Measurements from ENCODE around the gene ABCC1.
A peak's percentile ranks its signal among the peaks of the same experiment; 100 is the strongest.

ABCC1 gene

DNA sequence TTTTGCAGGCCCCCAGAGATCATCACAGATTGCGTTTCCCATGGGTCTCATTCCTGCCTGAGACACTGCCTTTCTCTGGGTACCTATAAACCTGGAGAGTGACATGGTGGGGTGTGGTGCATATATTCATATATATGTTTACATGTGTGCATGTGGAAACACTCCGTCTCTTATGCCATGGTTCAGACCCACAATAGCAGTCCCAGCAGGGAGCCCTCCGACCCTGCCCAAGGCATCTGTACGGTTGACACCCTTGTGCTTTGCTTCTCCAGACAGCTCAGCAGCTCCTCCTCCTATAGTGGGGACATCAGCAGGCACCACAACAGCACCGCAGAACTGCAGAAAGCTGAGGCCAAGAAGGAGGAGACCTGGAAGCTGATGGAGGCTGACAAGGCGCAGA lies 157.1 kb downstream of the ABCC1 start:
- H3K36me3 Mint-ChIP-seq (ENCODE audit: low read depth), result peaks cover 93% of the 10 kb centered on the region
- DNase-seq, result no peak
- peak overlapping the region; percentile 0 for H3K27ac Mint-ChIP-seq
- no peaks in the 10 kb centered on the region for H3K27me3 Mint-ChIP-seq
- H3K4me1 Mint-ChIP-seq (ENCODE audit: low read depth), result no peaks in the 10 kb centered on the region
- H3K9me3 Mint-ChIP-seq, result no peaks in the 10 kb centered on the region
- no peak overlapping the region for H3K4me3 Mint-ChIP-seq

DNA sequence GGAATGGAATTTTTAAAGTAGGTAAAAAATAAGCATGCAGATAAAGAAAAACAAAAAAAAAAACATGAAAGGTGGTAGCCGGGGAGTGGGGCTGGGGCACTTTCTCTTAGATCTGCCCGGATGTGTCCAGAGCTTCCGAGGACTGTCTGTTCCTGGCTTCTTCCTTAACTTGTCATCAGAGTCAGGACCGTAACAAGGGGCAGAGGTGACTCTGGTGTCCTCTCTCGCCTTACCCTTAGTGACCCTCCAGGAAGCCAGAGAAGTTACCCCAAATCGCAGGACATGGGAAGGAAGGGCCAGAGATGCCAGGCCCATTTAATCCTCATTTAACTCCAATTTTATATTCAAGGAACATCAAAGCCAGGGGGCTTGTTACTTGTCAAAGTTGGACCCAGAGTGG lies 158.4 kb downstream of the ABCC1 start:
- no peaks in the 10 kb centered on the region for H3K4me1 Mint-ChIP-seq (ENCODE audit: low read depth)

DNA sequence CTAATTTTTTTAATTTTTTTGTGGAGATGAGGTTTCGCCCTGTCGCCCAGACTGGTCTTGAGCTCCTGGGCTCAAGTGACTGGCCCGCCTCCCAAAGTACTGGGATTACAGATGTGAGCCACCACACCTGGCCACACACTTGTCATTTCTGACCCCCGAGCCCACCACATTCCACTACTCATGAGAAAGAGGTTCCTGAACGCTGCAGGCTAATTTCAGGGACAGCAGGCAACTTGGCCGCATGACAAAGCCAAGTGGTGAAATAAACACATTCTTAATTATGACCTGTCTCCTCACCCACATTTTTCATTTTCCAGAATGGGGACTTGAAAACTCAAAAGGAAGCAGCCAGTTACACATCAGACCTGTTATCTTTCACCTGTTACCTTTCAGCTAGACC lies 159.3 kb downstream of the ABCC1 start:
- no peak overlapping the region for H3K27ac Mint-ChIP-seq
- no peaks in the 10 kb centered on the region for H3K9me3 Mint-ChIP-seq
- no peaks in the 10 kb centered on the region for H3K27me3 Mint-ChIP-seq
- DNase-seq, result no peak
- H3K4me3 Mint-ChIP-seq, result no peak overlapping the region
- H3K36me3 Mint-ChIP-seq (ENCODE audit: low read depth), result peaks cover 92% of the 10 kb centered on the region
- no peaks in the 10 kb centered on the region for H3K4me1 Mint-ChIP-seq (ENCODE audit: low read depth)

More for the DNA sequence above, 158.4 kb downstream of the ABCC1 start:
- H3K27me3 Mint-ChIP-seq, result no peaks in the 10 kb centered on the region
- H3K4me3 Mint-ChIP-seq, result no peak overlapping the region
- no peak for DNase-seq
- H3K36me3 Mint-ChIP-seq (ENCODE audit: low read depth), result peaks cover 92% of the 10 kb centered on the region
- H3K9me3 Mint-ChIP-seq, result no peaks in the 10 kb centered on the region
- H3K27ac Mint-ChIP-seq, result no peak overlapping the region

DNA sequence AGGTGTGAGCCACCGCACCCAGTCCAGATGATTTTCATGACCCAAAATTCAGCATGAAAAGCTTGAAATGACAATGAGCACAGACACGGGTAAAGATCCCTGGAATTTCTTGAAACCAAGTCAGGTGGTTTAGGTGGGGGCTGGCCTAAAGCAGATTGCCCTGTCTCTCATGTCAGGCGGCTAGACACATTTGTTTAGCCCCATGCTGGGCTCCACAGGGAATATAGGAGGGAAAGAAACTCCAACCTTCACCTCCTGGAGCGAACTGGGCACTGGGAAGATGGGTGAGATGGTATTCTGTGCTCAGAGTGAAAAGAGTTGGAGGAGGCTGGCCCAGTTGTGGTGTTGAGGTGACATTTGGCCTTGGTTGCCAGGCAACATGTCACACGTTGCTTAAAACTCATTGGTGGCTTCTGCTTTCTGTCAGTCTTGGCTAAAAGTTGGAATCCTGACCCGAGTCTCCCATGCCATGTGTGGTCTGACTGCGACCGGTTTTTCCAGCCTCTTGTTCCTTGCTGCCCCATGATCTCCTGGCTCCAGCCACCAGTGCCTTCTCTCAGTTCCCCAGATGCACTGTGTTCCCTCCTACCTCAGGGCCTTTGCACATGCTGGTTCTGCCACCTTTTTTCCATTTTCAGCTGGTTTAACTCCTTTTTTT lies 160.2 kb downstream of the ABCC1 start:
- Mint-ChIP-seq H3K4me1 (ENCODE audit: low read depth) (no peaks in the 10 kb centered on the region), H3K9me3 (no peaks in the 10 kb centered on the region), H3K27ac (peak overlapping the region; percentile 29), H3K4me3 (no peak overlapping the region), H3K36me3 (ENCODE audit: low read depth) (peaks cover 93% of the 10 kb centered on the region), H3K27me3 (no peaks in the 10 kb centered on the region)
- DNase-seq, result no peak

DNA sequence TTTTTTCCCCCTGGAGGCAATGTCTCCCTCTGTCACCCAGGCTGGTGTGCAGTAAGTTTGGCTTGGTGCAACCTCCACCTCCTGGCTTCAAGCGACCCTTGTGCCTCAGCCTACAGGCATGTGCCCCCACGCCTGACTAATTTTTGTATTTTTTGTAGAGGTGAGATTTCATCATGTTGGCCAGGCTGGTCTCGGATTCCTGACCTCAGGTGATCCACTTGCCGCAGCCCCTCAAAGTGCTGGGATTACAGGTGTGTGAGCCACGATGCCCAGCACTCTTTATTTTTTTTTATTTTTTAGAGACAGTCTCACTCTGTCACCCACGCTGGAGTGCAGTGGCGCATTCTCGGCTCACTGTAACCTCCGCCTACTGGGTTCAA lies 160.7 kb downstream of the ABCC1 start:
- DNase-seq, result no peak
- Mint-ChIP-seq H3K4me1 (ENCODE audit: low read depth) (no peaks in the 10 kb centered on the region), H3K27ac (peak overlapping the region; percentile 29), H3K9me3 (no peaks in the 10 kb centered on the region), H3K27me3 (no peaks in the 10 kb centered on the region), H3K4me3 (no peak overlapping the region), H3K36me3 (ENCODE audit: low read depth) (peaks cover 96% of the 10 kb centered on the region)

DNA sequence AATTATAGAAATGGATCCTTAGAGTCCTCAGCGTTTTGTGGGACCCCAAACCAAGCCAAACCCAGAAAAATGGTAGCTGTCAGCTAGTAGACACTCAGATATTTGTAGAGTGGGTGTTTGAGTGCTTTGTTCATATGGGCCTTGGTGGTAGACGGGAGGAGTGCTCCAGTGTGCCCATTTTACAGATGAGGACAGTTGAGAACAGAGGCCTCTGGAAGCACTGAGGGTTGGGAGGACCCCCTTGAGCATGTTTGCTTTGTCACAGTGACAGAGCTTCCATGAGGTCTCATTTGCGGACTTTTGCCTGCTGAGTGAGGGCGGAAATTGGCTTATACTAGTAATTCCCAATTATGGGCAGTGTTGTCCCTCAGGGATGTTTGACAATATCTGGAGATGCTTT lies 162.2 kb downstream of the ABCC1 start:
- Mint-ChIP-seq H3K4me1 (ENCODE audit: low read depth) (no peaks in the 10 kb centered on the region), H3K27ac (no peak overlapping the region), H3K36me3 (ENCODE audit: low read depth) (peaks cover 95% of the 10 kb centered on the region), H3K4me3 (no peak overlapping the region), H3K9me3 (peaks cover under 1% of the 10 kb centered on the region), H3K27me3 (no peaks in the 10 kb centered on the region)
- no peak for DNase-seq

DNA sequence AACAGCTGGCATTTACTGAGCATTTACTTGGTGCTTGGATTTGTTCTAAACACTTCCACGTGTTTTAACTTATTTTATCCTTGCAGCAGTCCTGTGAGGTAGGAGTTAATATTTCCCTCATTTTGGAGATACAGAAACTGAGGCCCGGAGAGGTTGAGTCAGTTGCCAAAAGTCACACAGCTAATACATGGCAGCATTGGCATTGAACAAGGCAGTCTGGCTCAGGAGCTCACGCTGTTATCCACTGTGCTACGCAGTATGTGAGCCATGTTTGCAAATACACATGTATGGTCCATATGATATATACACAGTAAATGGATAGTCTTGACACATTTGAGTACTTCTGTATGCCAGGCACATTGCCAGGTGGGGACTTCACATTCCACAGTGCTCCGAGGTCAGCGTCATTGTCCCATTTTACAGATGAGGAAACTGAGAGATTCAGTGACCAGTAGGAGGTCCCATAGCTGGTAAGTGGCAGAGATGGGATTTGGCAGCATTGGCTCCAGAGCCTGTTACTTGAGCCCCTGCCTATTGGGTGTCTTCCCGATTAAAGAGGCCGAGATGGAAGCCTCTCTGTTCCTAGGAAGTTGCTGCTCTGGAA lies 163.1 kb downstream of the ABCC1 start:
- no peaks in the 10 kb centered on the region for H3K4me1 Mint-ChIP-seq (ENCODE audit: low read depth)
- no peak overlapping the region for H3K27ac Mint-ChIP-seq
- peaks cover 5% of the 10 kb centered on the region for H3K9me3 Mint-ChIP-seq
- peaks cover 97% of the 10 kb centered on the region for H3K36me3 Mint-ChIP-seq (ENCODE audit: low read depth)
- H3K4me3 Mint-ChIP-seq, result no peak overlapping the region
- no peaks in the 10 kb centered on the region for H3K27me3 Mint-ChIP-seq
- DNase-seq, result no peak

DNA sequence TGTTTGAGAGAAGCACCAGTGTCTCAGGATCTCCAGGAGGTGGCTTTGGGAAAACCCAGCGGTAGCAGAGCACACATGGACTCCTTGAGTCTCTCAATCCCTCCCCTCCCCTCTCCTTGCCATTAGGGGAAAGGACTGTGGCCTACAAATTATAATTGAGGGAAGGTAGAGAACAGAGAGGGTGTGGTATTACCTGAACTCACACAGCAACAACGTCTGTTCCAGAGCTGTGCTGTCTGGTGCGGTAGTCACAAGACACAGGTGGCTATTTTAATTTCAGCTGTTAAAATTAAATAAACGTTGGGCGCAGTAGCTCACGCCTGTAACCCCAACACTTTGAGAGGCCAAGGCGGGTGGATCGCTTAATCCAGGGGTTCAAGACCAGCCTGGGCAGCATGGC lies 163.7 kb downstream of the ABCC1 start:
- H3K4me1 Mint-ChIP-seq (ENCODE audit: low read depth), result no peaks in the 10 kb centered on the region
- peaks cover 8% of the 10 kb centered on the region for H3K9me3 Mint-ChIP-seq
- no peaks in the 10 kb centered on the region for H3K27me3 Mint-ChIP-seq
- peaks cover 97% of the 10 kb centered on the region for H3K36me3 Mint-ChIP-seq (ENCODE audit: low read depth)
- DNase-seq, result no peak
- no peak overlapping the region for H3K27ac Mint-ChIP-seq
- no peak overlapping the region for H3K4me3 Mint-ChIP-seq

DNA sequence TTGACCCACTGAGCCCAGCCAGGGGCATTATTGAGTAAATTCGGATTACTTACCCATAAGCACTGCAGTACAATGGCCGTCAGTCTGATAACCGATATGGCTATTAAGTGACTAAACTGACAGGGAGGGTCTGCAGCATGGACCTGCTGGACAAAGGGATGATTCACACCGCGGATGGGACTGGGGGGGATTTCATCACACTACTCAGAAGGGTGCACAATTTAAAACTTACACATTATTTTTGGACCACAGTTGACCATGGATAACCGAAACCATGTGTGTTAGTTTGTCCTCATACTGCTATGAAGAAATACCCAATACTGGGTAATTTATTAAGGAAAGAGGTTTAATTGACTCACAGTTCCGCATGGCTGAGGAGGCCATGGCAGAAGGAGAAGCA lies 167.4 kb downstream of the ABCC1 start:
- H3K4me1 Mint-ChIP-seq (ENCODE audit: low read depth), result no peaks in the 10 kb centered on the region
- H3K27me3 Mint-ChIP-seq, result no peaks in the 10 kb centered on the region
- no peak for DNase-seq
- H3K9me3 Mint-ChIP-seq, result peaks cover 8% of the 10 kb centered on the region
- no peak overlapping the region for H3K27ac Mint-ChIP-seq
- H3K36me3 Mint-ChIP-seq (ENCODE audit: low read depth), result peaks cover 98% of the 10 kb centered on the region
- H3K4me3 Mint-ChIP-seq, result no peak overlapping the region

DNA sequence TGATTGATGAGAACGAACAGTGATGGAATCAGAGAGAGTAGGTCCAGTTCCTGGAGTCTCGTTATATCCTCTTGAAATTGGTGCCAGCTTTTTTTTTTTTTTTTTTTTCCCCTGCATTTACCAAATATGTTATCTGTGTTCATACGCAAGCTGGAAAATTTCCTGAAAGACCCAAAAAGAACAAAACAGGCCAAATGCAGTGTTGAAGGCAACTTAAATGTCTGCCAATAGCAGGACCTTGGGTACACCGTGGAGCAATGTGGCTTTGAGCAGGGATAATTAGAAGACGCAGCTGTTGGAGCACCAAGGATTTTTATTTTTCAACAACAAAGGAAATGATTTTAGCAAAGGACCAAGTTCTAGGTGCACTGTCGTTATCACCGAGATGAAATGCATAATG lies 168.9 kb downstream of the ABCC1 start:
- Mint-ChIP-seq H3K27ac (no peak overlapping the region), H3K27me3 (no peaks in the 10 kb centered on the region), H3K36me3 (ENCODE audit: low read depth) (peaks cover 98% of the 10 kb centered on the region), H3K4me3 (no peak overlapping the region), H3K4me1 (ENCODE audit: low read depth) (no peaks in the 10 kb centered on the region), H3K9me3 (peaks cover 8% of the 10 kb centered on the region)
- DNase-seq, result no peak

DNA sequence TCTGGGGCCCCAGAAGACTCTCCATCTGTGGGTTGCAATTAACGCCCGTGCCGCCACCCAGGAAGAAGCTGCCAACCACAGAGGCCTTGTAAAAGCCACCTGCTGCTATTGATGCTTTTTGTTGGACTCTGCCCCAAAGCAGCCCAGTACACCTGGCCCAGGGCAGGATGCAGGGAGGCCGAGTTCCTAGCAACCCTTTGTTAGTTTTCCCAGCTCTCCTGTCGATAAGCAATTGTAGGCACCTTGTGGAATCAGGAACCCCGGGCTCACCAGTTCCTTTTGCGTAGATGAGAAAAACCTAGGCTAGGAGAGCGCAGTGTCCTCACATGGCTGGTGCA lies 170.6 kb downstream of the ABCC1 start:
- H3K27ac Mint-ChIP-seq, result peak overlapping the region; percentile 84
- peaks cover 98% of the 10 kb centered on the region for H3K36me3 Mint-ChIP-seq (ENCODE audit: low read depth)
- no peaks in the 10 kb centered on the region for H3K4me1 Mint-ChIP-seq (ENCODE audit: low read depth)
- no peaks in the 10 kb centered on the region for H3K27me3 Mint-ChIP-seq
- H3K4me3 Mint-ChIP-seq, result no peak overlapping the region
- H3K9me3 Mint-ChIP-seq, result peaks cover 15% of the 10 kb centered on the region
- no peak for DNase-seq

DNA sequence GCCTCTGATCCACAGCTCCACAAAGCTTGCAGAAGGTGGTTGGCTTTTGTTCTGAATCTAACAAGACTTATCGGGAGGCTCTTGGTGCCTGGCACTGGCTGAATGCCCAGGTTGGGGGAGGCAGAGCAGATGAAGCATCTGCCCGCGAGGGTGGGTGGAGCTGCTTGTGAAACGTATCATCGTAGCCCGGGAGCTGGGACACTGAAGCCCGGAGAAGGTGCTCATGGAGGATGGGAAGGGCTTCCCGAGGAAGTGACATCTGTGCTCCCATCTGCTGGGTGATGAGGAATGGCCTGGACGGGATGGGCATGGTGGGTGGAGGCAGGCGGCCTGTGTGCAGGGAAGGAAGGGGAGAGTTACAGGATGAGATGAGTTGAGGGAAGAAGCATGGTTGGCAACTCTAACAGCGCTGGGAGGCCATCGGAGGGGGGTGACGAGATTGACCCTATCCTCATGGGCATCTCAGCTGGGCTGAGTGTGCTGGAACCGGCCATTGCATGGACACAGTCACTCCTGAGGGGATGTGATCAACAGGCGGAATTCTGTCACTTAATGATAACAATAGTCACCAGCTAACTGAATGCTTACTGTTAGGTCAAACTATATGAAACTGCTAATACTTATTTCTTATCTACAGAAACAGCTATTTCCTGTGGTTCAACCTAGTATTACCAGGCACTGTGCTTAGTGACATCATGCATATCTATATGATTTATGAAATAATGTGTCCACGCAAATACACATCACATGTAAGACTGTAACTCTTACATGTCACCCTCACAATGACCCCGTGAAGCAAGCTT lies 171.2 kb downstream of the ABCC1 start:
- Mint-ChIP-seq H3K27ac (peak overlapping the region; percentile 84), H3K4me3 (no peak overlapping the region), H3K4me1 (ENCODE audit: low read depth) (no peaks in the 10 kb centered on the region), H3K9me3 (peaks cover 15% of the 10 kb centered on the region), H3K27me3 (no peaks in the 10 kb centered on the region), H3K36me3 (ENCODE audit: low read depth) (peaks cover 97% of the 10 kb centered on the region)
- DNase-seq, result no peak

DNA sequence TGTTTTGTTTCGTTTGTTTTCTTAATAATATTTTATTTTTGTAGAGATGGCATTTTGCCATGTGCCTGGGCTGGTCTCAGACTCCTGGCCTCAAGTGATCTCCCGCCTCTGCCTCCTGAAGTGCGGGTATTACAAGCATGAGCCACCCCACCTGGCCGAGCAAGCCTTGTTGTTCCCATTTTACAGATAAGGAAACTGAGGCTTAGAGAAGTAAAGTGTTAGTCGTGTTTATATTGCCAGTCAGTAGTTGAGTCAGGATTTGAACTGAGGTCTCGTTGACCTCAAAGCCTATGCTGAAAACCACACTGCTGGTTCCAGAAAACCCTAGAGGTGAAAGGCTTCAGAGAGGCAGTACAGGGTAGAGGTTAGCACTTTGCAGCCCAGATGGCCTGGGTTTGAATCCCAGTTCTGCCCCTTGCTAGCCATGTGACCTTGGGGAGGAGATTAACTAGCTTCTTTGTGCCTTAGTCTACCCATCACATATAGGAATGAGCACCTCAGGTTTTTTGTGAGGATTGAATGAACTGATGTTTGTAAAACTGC lies 171.8 kb downstream of the ABCC1 start:
- peaks cover 15% of the 10 kb centered on the region for H3K9me3 Mint-ChIP-seq
- H3K4me1 Mint-ChIP-seq (ENCODE audit: low read depth), result no peaks in the 10 kb centered on the region
- peaks cover 97% of the 10 kb centered on the region for H3K36me3 Mint-ChIP-seq (ENCODE audit: low read depth)
- H3K27me3 Mint-ChIP-seq, result no peaks in the 10 kb centered on the region
- no peak overlapping the region for H3K27ac Mint-ChIP-seq
- DNase-seq, result no peak
- no peak overlapping the region for H3K4me3 Mint-ChIP-seq

DNA sequence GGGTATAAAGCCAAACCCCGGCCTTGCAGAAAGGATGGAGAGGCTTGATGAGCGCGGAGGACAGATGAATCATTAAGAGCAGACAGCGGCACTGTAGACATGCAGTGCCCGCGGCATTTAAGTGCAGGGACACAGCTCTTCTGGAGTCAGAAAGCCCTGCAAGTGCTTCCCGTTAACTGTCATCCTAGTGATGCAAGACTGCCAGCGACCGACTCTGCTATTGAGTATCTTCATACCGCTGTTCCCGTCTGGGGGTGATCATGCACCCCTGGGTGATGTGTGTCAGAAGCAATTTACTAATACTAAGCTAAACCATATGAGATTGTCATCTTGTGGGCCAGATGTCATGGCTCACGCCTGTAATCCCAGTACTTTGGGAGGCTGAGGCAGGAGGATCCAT lies 172.8 kb downstream of the ABCC1 start:
- DNase-seq, result no peak
- no peak overlapping the region for H3K4me3 Mint-ChIP-seq
- H3K9me3 Mint-ChIP-seq, result peaks cover 9% of the 10 kb centered on the region
- H3K27ac Mint-ChIP-seq, result no peak overlapping the region
- H3K27me3 Mint-ChIP-seq, result no peaks in the 10 kb centered on the region
- H3K4me1 Mint-ChIP-seq (ENCODE audit: low read depth), result no peaks in the 10 kb centered on the region
- H3K36me3 Mint-ChIP-seq (ENCODE audit: low read depth), result peaks cover 97% of the 10 kb centered on the region

DNA sequence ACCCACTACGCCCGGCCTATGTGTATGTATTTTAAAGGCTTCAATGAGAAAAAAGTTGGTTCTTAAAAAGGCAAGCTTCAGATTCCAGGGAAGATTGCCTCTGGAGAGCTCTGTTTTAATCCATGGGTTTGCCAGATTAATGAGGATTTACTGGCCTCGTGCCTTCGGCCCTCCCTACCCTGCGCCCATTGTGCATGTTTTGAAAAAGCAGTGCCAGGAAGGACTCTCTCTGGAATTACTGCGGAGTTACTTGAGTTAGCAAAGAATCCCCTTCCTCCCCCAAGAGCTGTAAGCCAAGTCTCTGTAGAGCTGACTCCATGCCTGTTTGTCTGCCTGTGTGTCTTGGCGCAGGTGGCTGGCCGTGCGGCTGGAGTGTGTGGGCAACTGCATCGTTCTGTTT lies 175.0 kb downstream of the ABCC1 start:
- Mint-ChIP-seq H3K4me3 (no peak overlapping the region), H3K4me1 (ENCODE audit: low read depth) (peaks cover 2% of the 10 kb centered on the region), H3K27ac (no peak overlapping the region), H3K27me3 (no peaks in the 10 kb centered on the region), H3K9me3 (peaks cover 7% of the 10 kb centered on the region), H3K36me3 (ENCODE audit: low read depth) (peaks cover 96% of the 10 kb centered on the region)
- DNase-seq, result no peak

Measured in activated T-cell treated with anti-CD3 and anti-CD28 coated beads, Interleukin-2, amount 50 U/mL, for 24 hours (primary cell).